ENCODE data around the gene FAM32A. TPM values are rescaled to one million over a fixed set of nuclear protein-coding genes. Genes with fewer than 3 reads are reported as not detected.

FAM32A gene
- total RNA-seq, 2 donors from 2014 or later: 29.6 to 44.5 TPM

DNA sequence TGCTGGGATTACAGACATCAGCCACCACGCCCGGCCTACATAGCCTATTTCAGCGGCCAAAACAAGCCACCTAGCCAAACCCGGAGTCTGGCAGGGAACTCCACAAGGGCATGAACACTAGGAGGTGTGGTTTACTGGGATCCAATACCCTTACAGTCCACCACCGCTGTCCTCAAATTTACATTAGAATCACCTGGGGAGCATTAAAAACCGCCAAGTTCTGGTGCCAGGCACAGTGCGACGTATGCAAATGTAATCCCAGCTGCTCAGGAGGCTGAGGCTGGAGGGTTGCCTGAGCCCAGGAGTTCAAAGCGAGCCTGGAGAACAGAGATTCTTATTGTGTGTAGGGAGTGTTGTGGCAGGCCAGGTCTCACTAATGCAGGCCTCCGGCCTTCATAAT, 8.3 kb downstream of the FAM32A start:
- peaks cover 16% of the 10 kb centered on the region for H3K4me1 ChIP-seq
- no peak overlapping the region for H3K27ac ChIP-seq
- 83 to 91% methylated on average over 7 to 10 of the region's 10 CpGs for WGBS, 2 donors
- no peak for TF ChIP-seq POLR2A (IDR thresholded peaks at IDR 0.05)
- no peak for TF ChIP-seq CTCF (IDR thresholded peaks at IDR 0.05)
- no peaks in the 10 kb centered on the region for H3K9me3 ChIP-seq
- H3K27me3 ChIP-seq: no peaks in the 10 kb centered on the region
- ATAC-seq (no peak), DNase-seq (no peak)
- peaks cover 9 to 20% of the 10 kb centered on the region in 2 donors for H3K36me3 ChIP-seq (replicated peaks in 1 of 2; ENCODE audit: insufficient read depth in 1 of 2, low read depth in 2 of 2)
- intact Hi-C loops (cut with DNase I): no loop called here
- H3K4me3 ChIP-seq: no peak overlapping the region

DNA sequence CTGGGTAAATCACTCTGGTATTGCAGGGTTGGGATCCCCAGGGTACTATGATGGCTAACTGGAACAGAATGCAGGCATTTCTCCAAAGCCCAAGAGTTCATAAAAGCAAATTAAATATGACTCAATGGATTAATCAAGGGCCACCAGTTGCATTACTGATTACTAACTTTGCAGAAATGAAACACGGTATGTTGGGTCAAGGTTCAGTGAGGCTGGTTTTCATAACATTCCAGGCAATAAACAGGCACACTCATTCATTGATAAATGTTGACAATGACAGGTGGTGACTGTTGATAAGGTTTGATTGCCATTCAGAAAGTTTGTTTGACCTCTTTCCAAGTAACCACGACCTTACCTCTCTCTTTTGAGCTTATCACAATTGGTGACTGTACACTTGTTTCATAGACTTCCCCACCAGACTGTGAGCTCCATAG, 12.0 kb downstream of the FAM32A start:
- intact Hi-C loops (cut with DNase I): no loop called here
- Histone ChIP-seq H3K36me3 (replicated peaks in 1 of 2; ENCODE audit: insufficient read depth in 1 of 2, low read depth in 2 of 2) (peaks cover 0 to 4% of the 10 kb centered on the region in 2 donors), H3K4me1 (peaks cover 24% of the 10 kb centered on the region), H3K27me3 (no peaks in the 10 kb centered on the region), H3K27ac (peak overlapping the region in 3 of 4 donors; percentile 61 to 78 (median 75)), H3K9me3 (no peaks in the 10 kb centered on the region), H3K4me3 (no peak overlapping the region)
- DNase-seq (peak in 1 of 4 donors; percentile 30), ATAC-seq (peak; percentile 10)
- TF ChIP-seq CTCF (IDR thresholded peaks at IDR 0.05) (no peak), POLR2A (IDR thresholded peaks at IDR 0.05) (no peak)
- WGBS, 2 donors: 7% methylated on average over 2 of the region's 2 CpGs

DNA sequence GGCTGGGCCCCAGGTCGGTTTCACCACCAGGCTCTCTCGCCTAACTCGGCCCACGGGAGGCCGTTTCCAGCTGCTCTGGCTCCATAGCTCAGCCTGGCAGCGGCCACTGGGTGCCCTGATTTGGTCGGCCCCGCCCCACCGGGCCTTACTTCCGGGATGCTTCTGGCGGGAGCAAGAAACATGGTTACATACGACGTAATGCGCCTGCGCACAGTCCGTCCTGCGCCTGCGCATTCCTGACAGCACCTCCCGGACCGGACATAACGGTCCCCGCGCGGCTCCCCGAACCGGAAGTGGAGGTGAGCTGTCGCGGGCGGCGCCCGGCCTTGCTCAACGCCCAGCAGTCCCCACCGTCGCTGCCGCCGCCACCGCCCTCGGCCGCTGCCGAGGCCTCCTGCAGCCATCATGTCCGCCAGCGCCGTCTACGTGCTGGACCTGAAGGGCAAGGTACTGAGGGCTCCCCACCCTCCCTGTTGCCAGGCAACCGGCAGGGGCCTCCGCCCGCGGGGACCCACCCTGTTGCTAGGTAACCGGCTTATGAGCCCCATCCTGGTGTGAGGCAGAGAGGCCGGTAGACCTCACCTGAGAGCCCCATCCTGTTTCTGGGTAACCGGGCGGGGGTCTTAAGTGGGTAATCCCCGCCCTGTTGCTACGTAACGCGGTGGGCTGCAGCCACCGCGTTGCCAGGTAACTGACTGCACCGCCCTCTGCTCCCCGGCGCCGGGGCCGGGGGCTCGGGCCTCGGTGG, 12.6 kb downstream of the FAM32A start, which contains the start of gene AP1M1:
Gene AP1M1, plus strand, starts transcription at position 290 of the 748 bp plus-strand sequence. Its CDS starts 116 bp downstream, at position 406.
- TF ChIP-seq CTCF (IDR thresholded peaks at IDR 0.05): no peak
- peak in 2 of 3 donors; percentile 51 to 64 for TF ChIP-seq POLR2A (IDR thresholded peaks at IDR 0.05)
- peak within 1 kb of the TSS; percentile 75 to 100 for H3K4me3 ChIP-seq
- peak within 1 kb of the TSS in 3 of 4 donors; percentile 61 to 78 (median 75) for H3K27ac ChIP-seq
- ATAC-seq (peak; percentile 97), DNase-seq (peak; percentile 98 to 99 (median 98))
- intact Hi-C loops (cut with DNase I): no loop called here
- H3K4me1 ChIP-seq: peaks cover 24% of the 10 kb centered on the region
- 0% methylated on average over 3 to 60 of the region's 65 CpGs for WGBS, 2 donors
- no peaks in the 10 kb centered on the region for H3K27me3 ChIP-seq
- H3K9me3 ChIP-seq: no peaks in the 10 kb centered on the region
- peaks cover 0 to under 1% of the 10 kb centered on the region in 2 donors for H3K36me3 ChIP-seq (replicated peaks in 1 of 2; ENCODE audit: insufficient read depth in 1 of 2, low read depth in 2 of 2)

DNA sequence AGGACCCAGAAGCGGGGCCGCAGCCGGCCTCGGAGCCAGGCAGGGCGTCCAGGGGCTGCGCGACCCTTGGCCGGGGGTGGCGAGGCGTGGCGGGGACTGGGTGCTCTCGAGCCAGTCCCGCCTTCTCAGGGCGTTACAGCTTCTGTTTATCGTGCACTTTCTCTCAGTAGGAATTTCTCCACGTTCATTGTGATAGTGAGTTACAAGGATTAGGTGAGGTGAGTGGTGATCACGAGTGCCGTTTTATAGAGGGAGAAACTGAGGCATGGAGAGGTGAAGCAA, 13.1 kb downstream of the FAM32A start:
- intact Hi-C loops (cut with DNase I): no loop called here
- no peak for ATAC-seq
- no peak for DNase-seq

More for the DNA sequence above, 13.1 kb downstream of the FAM32A start:
- Histone ChIP-seq H3K4me3 (peak overlapping the region; percentile 75 to 100), H3K9me3 (no peaks in the 10 kb centered on the region), H3K27ac (peak overlapping the region in 1 of 4 donors; percentile 75), H3K27me3 (no peaks in the 10 kb centered on the region), H3K36me3 (replicated peaks in 1 of 2; ENCODE audit: insufficient read depth in 1 of 2, low read depth in 2 of 2) (peaks cover 0 to 1% of the 10 kb centered on the region in 2 donors), H3K4me1 (peaks cover 24% of the 10 kb centered on the region)
- 0% methylated on average over 5 to 18 of the region's 18 CpGs for WGBS, 2 donors
- TF ChIP-seq CTCF (IDR thresholded peaks at IDR 0.05) (no peak), POLR2A (IDR thresholded peaks at IDR 0.05) (no peak)

Data from body of pancreas (tissue), 4 donors.